ENCODE data around the gene SMIM1. TPM values are rescaled to one million over a fixed set of nuclear protein-coding genes. Genes with fewer than 3 reads are reported as not detected.
"Not testable (repeated sequence)": the region's sequence is repeated elsewhere in the genome, so short reads cannot be mapped to it uniquely, and the experiment has no call there.

Gene SMIM1, protein sequence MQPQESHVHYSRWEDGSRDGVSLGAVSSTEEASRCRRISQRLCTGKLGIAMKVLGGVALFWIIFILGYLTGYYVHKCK
- 1 to 10 TPM; 1.5 to 2.8 TPM for total RNA-seq

GRCh38 chr1:3772715-3773571, at the start of gene SMIM1:
SMIM1 (plus strand) TSS chr1:3772749; CDS start chr1:3775374, 2,625 bp downstream.
- ATAC-seq (replicated peaks), result no peak
- H3K27ac Mint-ChIP-seq, result no peak within 1 kb of the TSS

GRCh38 chr1:3722846-3723245, 49.7 kb upstream of the SMIM1 start:
- Mint-ChIP-seq H3K9me3 (no peaks in the 10 kb centered on the region), H3K4me1 (no peaks in the 10 kb centered on the region), H3K4me3 (no peak overlapping the region), H3K27me3 (peaks cover 8% of the 10 kb centered on the region), H3K36me3 (ENCODE audit: low read depth) (no peaks in the 10 kb centered on the region), H3K27ac (no peak overlapping the region)
- no peak for ATAC-seq (replicated peaks)

More at GRCh38 chr1:3772715-3773571, at the start of gene SMIM1:
- Mint-ChIP-seq H3K4me3 (peak within 1 kb of the TSS; percentile 76), H3K4me1 (no peaks in the 10 kb centered on the region), H3K27me3 (no peaks in the 10 kb centered on the region), H3K9me3 (no peaks in the 10 kb centered on the region), H3K36me3 (ENCODE audit: low read depth) (no peaks in the 10 kb centered on the region)

- H3K9me3 Mint-ChIP-seq; H3K36me3 Mint-ChIP-seq (ENCODE audit: low read depth); H3K4me3 Mint-ChIP-seq; H3K4me1 Mint-ChIP-seq: not testable (repeated sequence)
- Mint-ChIP-seq H3K27me3 (peaks cover 13% of the 10 kb centered on the region), H3K27ac (peak overlapping the region; percentile 52)
- peak; percentile 69 for ATAC-seq (replicated peaks)
Measured at GRCh38 chr1:3724416-3725030, 48.0 kb upstream of the SMIM1 start.

- no peak for ATAC-seq (replicated peaks)
- H3K36me3 Mint-ChIP-seq (ENCODE audit: low read depth), result no peaks in the 10 kb centered on the region
Measured at GRCh38 chr1:3725366-3725765, 47.2 kb upstream of the SMIM1 start.

DNA sequence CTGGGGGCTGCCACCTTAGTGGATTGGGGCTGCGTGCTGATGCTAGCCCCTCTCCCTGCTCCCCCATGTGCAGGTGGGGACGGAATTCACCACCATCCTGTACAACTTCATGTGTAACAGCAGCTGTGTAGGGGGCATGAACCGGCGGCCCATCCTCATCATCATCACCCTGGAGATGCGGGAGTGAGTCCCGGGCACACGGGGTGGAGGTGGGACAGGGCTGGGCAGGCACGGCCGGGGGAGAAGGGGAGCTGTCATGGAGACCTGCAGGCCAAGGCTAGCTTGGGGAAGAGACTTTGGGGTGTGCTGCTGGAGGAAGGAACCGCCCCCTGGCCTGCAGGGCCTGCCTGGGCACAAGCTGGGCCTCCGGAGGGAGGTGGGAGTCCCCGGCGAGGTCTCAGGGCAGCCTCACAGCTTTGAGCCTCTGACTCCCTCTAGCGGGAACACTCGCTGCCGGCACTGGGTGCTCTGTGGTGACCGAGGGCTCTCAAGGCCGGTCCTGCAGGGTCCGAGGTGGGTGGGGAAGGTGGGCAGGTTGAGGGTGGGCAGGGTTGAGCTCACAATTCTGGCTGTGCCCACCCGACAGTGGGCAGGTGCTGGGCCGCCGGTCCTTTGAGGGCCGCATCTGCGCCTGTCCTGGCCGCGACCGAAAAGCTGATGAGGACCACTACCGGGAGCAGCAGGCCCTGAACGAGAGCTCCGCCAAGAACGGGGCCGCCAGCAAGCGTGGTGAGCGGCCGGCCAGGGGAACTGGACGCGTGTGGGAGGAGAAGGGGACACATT, 45.3 kb upstream of the SMIM1 start:
- no peaks in the 10 kb centered on the region for H3K9me3 Mint-ChIP-seq
- no peak overlapping the region for H3K4me3 Mint-ChIP-seq

More at GRCh38 chr1:3725366-3725765, 47.2 kb upstream of the SMIM1 start:
- Mint-ChIP-seq H3K4me3 (no peak overlapping the region), H3K4me1 (no peaks in the 10 kb centered on the region), H3K9me3 (no peaks in the 10 kb centered on the region), H3K27me3 (peaks cover 13% of the 10 kb centered on the region), H3K27ac (no peak overlapping the region)

DNA sequence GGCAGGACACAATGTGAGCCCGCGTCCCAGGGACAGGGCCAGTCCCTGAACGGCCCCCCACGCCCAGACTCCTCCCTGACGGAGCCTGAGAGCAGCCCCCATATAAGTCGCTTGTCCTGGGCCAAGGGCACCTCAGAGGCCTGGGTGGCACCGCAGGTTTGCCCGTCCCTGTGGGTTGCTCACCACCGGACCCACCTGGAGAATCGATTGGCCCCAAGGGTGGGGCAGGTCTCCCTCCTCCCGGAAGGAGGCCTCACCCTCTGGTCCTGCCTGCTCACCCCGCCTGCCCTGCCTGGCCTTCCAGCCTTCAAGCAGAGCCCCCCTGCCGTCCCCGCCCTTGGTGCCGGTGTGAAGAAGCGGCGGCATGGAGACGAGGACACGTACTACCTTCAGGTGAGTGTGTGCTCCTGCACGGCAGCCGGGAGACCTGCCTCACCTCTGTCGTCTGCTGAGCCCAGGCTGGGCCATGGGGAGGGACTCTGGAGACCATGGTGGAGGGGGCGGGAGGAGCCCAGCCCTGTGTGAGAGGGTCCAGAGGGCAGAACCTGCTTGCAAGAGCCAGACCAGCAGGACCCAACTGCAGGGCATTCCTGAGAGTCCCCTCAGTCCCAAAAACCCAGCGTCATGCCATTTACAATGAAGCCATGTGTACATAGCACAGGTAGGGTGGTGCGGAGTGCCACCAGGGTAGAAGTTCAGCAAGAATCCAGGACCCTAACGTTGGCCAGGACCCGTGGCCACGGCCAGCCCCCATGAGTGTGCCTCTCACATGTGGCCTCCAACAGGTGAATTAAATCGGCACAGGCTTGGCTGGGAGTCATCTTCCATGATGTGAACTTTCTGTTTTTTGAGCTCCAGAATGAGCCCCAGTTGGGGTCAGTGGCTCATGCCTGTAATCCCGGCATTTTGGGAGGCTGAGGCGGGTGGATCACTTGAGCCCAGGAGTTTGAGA, 44.4 kb upstream of the SMIM1 start:
- ATAC-seq (replicated peaks), result no peak
- Mint-ChIP-seq H3K9me3 (no peaks in the 10 kb centered on the region), H3K36me3 (ENCODE audit: low read depth) (no peaks in the 10 kb centered on the region), H3K27ac (no peak overlapping the region), H3K4me3 (no peak overlapping the region), H3K4me1 (no peaks in the 10 kb centered on the region), H3K27me3 (peaks cover 13% of the 10 kb centered on the region)

More for the DNA sequence above, 45.3 kb upstream of the SMIM1 start:
- Mint-ChIP-seq H3K27me3 (peaks cover 13% of the 10 kb centered on the region), H3K36me3 (ENCODE audit: low read depth) (no peaks in the 10 kb centered on the region), H3K27ac (no peak overlapping the region), H3K4me1 (no peaks in the 10 kb centered on the region)
- no peak for ATAC-seq (replicated peaks)

DNA sequence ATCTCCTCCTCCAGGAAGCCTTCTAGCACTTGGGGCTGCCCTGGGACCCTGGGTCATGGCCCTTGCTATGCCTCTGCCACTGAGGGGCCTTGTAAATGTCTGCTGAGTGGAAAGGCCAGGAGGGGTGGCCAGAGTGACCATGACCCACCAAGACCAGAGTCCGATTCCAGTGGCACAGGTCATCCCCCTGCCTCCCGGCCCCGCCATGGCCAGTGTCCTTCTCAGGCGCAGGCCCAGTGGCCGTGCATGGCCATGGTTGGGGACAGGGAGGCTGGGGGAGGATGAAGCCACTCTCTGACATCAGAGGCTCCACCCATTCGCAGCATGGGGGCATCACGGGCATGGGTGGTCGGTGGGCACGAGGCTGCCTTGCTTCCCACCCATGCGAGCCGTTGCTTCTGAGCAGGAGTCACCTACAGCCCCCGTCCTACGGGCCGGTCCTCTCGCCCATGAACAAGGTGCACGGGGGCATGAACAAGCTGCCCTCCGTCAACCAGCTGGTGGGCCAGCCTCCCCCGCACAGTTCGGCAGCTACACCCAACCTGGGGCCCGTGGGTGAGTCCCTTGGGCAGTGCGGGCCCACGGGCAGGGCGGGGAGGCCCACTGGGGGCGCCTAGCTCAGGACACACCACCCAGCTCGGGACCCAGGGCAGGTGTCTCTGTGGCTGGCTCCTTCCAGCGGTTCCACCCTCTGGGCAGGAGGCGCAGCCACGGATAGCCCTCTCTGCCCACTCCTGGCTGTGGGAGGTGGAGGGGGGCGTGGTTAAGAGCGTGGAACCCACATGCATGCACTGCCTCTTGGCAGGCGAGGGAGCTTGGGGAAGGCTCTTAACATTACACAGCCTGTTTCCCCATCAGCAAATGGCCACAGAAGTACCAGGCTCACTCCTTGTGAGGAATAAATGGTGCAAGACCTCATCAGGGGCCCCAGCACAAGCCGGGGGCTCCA, 42.7 kb upstream of the SMIM1 start:
- H3K36me3 Mint-ChIP-seq (ENCODE audit: low read depth), result no peaks in the 10 kb centered on the region
- ATAC-seq (replicated peaks), result no peak
- H3K9me3 Mint-ChIP-seq, result no peaks in the 10 kb centered on the region
- H3K27ac Mint-ChIP-seq, result no peak overlapping the region
- no peaks in the 10 kb centered on the region for H3K4me1 Mint-ChIP-seq
- H3K27me3 Mint-ChIP-seq, result peaks cover 13% of the 10 kb centered on the region
- no peak overlapping the region for H3K4me3 Mint-ChIP-seq

DNA sequence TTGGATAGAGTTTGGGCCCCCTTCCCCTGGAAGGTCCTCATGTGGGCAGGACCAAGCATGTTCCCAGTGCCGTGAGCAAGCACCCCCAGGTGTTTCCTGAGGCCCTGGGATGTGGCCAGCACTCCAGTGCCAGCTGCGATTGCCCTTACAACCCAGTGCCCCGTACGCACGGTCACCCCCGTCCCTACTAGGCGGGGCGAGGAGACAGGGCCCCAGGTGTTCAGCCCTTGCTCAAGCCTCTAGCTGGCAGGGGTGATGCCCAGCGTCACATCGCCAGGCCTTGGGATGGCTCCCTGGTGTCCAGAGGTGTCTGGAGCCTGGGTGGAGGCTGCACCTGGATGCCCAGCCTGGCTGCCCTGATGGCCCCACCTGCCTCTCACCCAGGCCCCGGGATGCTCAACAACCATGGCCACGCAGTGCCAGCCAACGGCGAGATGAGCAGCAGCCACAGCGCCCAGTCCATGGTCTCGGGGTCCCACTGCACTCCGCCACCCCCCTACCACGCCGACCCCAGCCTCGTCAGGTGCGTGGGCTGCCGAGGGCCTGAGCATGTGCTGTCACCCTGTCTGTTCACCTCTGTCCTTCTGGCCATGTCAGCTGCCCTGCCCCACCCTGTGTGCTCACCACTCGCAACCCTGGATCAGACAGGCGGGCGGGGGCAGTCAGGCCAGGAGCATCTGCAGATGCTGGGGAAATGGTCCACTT, 41.9 kb upstream of the SMIM1 start:
- Mint-ChIP-seq H3K36me3 (ENCODE audit: low read depth) (peaks cover under 1% of the 10 kb centered on the region), H3K27me3 (peaks cover 13% of the 10 kb centered on the region), H3K4me1 (no peaks in the 10 kb centered on the region), H3K27ac (no peak overlapping the region), H3K4me3 (no peak overlapping the region), H3K9me3 (no peaks in the 10 kb centered on the region)
- ATAC-seq (replicated peaks), result no peak

DNA sequence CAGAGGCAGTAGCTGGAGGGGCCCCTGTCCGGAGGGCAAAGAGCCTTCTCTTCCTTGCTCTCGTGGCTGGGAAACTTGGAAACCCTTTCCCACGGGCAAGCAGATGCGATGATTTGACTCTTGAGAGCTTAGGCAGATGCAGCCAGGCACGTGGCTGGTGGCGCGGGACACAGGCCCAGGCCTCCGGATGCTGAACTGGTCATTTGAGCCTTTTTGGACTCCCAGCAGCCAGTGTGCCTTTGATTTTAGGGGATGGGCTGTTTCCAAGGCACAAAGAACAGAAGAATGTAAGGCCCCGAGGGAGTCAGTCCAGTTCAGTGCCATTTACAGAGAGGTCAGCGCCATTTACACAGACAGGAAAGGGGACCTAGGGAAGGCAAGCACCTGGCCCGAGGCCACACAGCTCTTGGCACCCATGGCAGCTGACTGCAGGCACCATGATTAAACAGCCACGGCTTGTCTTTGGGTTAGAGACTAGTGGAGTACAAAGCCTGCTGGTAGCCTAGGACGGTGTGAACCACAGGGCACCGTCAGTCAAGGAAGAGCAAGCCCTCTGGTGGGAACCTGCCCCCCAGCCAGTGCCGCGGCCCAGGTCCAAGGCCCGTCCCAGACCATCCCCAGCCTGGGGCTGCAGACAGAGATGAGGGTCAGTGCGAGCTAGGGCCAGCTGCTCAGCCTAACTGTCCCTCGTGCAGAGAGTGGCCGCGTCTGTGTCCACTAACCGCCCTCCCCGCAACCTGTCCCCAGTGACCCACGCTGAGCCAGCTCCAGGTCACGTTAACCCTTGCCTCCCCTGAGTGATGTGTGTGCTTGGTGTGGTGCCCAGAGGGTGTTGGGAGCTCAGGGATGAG, 40.7 kb upstream of the SMIM1 start:
- Mint-ChIP-seq H3K27me3 (peaks cover 6% of the 10 kb centered on the region), H3K36me3 (ENCODE audit: low read depth) (peaks cover 8% of the 10 kb centered on the region), H3K27ac (no peak overlapping the region), H3K4me1 (no peaks in the 10 kb centered on the region), H3K4me3 (no peak overlapping the region), H3K9me3 (no peaks in the 10 kb centered on the region)
- ATAC-seq (replicated peaks), result no peak

DNA sequence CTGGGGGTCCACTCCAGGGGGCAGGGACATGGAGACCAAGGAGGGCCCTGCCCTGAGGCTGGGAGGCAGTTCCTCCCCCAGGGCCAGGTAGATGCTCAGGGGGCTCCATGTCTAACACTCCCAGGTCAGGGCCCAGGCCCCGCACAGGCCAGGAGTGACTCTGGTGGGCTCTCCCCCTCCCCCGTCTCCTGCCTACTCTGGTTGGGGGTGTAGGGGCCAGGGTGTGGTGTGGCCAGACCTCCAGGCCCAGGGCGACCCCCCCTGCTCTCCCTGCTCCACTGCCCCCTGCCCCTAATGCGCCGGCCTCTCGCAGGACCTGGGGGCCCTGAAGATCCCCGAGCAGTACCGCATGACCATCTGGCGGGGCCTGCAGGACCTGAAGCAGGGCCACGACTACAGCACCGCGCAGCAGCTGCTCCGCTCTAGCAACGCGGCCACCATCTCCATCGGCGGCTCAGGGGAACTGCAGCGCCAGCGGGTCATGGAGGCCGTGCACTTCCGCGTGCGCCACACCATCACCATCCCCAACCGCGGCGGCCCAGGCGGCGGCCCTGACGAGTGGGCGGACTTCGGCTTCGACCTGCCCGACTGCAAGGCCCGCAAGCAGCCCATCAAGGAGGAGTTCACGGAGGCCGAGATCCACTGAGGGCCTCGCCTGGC, 40.0 kb upstream of the SMIM1 start:
- Mint-ChIP-seq H3K9me3 (no peaks in the 10 kb centered on the region), H3K27ac (no peak overlapping the region), H3K4me1 (no peaks in the 10 kb centered on the region), H3K4me3 (no peak overlapping the region), H3K27me3 (peaks cover 4% of the 10 kb centered on the region), H3K36me3 (ENCODE audit: low read depth) (peaks cover 15% of the 10 kb centered on the region)
- no peak for ATAC-seq (replicated peaks)

GRCh38 chr1:3733094-3733882, 39.3 kb upstream of the SMIM1 start:
- no peak overlapping the region for H3K4me3 Mint-ChIP-seq
- no peak for ATAC-seq (replicated peaks)
- H3K27ac Mint-ChIP-seq, result no peak overlapping the region
- peaks cover 4% of the 10 kb centered on the region for H3K27me3 Mint-ChIP-seq
- peaks cover 16% of the 10 kb centered on the region for H3K36me3 Mint-ChIP-seq (ENCODE audit: low read depth)
- H3K9me3 Mint-ChIP-seq, result no peaks in the 10 kb centered on the region
- H3K4me1 Mint-ChIP-seq, result no peaks in the 10 kb centered on the region

All from activated T-helper 17 cell treated with anti-CD3 and anti-CD28 coated beads, Interleukin-2, amount 50 U/mL, for 72 hours (primary cell).